HG03045 (cell line): ENCODE data around the gene ASPDH.

ENCODE experiments used
- ATAC-seq: cut with Tn5 transposase; IDR thresholded peaks from one replicate; pipeline ENCODE4 v1.9.1; 2021; ENCODE audit warnings: mild to moderate bottlenecking, moderate library complexity; ENCODE audit not compliant: unreplicated experiment

ASPDH gene

DNA sequence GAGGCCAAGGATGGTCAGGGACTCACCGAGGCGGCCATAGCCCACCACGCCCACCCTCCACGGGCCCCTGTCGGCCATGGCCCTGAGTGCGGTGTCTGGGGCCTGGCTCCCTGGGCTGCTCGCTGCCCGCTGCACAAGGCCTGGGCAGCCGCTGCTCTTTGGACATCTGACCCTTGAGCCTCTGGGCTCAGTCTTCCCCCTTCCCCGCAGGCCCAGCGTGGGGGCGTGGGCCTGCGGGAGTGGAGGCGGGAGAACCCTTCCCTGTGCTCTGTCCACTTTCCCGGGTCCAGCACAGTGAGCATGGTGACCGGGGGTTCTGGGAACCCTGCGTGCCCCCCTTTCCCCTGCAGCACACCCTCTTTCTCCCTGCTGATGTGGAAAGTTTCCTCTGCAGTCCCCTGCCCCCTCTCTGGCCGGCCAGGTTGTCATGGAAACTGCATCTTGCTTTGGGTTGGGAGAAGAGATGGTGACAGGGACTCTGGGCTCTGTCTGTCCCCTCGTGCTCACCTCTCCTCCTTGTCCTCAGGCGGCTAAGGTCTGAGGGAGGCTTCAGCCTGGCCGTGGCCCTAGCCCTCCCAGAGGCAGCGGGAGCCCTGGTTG lies at the start of gene ASPDH:
TSS of gene ASPDH (minus strand) at position 168 of the 600 bp plus-strand sequence. CDS start at position 78, 90 bp downstream.
- ATAC-seq: no peak

DNA sequence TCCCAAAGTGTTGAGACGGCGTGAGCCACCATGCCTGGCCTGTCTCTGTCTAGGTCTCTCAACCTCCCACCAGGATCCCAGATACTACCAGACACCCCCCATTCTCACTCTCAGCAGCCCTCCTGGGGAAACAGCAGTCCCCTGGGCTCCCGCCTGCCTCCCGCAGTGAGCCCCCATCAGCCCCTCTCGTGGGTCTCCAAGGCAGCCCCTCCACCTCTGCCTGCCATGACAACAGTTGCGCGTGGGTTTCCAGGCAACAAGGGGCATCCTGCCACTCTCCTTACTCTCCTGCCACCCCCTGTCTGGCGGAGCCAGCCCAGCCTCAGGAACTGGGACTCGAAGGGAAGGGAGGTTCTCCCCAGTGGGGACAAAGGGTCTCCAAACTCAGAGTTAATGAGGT lies 49.3 kb upstream of the ASPDH start:
- ATAC-seq: no peak

DNA sequence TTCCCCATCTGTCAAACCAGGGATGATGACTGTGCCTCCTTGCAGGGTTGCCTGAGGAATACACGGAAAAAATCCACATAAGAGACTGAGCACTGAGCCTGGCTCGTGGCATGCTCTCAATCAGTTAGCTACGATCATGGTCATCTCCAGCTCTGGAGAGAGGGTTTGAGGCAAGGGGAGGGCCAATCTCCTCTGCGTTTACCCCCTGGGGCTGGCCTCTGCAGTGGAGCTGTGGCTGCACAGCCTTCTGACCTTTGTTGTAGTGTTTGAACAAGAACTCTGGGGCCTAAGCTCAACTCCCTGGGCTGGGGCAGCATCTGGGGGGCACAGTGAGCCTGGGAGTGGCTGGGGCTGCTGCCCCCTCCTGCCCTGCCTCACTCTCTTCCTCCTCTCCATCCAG lies 48.6 kb upstream of the ASPDH start:
- no peak for ATAC-seq

DNA sequence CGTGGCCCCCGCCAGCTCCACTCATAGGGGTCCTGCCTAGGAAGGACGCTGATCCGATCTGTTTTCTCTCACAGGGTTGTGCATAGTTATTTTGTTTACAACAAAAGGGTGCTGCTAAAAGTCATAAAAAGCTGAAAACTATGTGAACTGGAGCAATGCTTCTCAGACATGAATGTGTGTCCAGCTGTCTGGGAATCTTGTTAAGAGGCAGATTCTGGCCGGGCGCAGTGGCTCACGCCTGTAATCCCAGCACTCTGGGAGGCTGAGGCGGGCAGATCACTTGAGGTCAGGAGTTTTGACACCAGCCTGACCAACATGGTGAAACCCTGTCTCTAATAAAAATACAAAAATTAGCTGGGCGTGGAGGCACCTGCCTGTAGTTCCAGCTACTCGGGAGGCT lies 45.9 kb upstream of the ASPDH start:
- no peak for ATAC-seq

DNA sequence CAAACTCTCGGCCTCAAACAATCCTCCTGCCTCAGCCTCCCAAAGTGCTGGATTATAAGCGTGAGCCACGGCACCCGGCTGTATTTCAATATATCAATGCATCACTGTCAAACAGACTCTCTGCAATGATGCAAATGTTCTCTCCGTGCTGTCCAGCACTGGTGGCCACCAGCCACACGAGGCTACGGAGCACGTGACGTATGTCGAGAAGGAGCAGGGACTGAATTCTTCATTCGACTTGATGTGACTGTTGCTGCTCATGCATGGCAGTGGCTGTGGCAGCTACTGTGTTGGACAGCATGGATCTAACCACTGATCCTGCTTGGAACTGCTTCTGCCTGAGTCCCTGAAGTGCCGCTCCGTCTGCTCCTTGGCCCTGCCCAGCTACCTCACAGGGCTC lies 44.7 kb upstream of the ASPDH start:
- no peak for ATAC-seq

DNA sequence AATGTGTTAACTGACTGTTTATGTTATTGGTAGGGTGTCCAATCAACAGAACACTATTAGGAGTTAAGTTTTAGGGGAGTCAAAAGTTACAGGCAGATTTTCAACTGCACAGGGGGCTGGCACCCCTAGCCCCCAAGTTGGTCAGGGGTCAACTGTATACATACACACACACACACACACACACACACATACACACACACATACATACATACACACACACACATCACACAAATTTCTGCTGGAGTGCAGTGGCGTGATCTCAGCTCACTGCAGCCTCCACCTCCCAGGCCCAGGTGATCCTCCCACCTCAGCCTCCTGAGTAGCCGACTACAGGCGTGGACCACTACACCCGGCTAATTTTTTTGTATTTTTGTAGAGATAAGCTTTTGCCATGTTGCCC lies 44.3 kb upstream of the ASPDH start:
- ATAC-seq: no peak

DNA sequence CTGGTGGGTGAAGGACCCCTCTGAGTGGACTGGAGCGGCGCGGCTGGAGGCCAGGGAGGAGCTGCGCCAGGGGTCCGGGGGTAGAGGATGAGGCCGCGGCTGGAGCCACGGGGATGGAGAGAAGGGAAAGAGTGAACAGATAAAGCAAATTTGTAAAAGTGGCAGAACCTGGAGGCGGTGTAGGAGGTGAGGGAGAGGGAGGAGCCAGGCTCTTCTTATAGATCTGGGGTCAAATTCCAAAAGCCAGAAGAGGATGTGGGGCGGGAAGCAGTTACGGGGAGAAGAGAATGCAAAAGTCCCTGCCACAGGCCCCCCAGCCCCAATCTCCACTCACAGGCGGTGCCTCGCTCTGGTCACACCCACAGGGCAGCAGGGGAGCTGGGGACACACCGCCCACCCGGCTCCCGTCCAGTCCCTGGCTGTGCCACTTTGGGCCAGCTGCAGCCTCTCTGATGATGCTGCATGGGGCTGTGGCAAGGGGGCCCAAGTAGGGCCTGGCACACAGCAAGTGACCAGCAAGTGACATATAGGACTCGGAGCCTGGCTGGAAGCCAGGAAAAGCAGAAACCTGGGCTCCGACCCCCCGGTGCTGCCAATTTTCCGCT lies 43.4 kb upstream of the ASPDH start:
- ATAC-seq: no peak

DNA sequence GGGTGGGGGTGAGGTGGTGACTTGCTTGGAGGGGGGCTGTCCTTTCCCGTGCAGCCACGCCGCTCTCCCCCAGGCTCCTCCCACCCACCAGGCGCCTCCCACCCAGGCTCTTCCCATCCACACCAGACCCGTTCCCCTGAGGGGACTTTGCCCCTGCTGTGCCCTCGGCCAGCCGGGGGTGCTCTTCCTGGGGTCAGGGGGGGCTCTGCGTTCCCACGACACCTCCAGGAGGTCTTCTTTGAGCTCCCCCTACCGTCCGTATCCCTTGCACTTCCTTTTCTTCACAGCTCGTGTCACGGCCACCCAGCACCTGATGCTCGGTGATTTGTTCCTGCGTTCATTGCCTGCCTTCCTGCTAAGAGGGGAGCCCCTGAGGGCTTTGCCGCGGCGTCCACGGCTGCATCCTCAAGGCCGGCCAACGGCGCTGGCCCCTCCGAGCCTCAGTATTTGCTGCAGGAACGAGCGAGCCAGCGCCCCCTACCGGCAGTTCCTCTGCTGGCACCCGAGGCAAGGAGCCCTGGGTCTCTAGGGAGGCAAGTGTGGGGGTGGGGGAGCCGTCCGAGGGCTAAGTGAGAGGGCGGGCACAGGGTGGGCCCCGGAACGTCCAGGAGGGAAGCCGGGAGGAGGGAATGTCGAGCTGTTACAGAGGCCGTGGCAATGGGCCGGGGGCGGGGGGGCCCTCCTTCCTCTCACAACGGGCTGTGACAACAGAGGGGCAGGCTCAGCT lies 42.7 kb upstream of the ASPDH start:
- ATAC-seq: no peak

DNA sequence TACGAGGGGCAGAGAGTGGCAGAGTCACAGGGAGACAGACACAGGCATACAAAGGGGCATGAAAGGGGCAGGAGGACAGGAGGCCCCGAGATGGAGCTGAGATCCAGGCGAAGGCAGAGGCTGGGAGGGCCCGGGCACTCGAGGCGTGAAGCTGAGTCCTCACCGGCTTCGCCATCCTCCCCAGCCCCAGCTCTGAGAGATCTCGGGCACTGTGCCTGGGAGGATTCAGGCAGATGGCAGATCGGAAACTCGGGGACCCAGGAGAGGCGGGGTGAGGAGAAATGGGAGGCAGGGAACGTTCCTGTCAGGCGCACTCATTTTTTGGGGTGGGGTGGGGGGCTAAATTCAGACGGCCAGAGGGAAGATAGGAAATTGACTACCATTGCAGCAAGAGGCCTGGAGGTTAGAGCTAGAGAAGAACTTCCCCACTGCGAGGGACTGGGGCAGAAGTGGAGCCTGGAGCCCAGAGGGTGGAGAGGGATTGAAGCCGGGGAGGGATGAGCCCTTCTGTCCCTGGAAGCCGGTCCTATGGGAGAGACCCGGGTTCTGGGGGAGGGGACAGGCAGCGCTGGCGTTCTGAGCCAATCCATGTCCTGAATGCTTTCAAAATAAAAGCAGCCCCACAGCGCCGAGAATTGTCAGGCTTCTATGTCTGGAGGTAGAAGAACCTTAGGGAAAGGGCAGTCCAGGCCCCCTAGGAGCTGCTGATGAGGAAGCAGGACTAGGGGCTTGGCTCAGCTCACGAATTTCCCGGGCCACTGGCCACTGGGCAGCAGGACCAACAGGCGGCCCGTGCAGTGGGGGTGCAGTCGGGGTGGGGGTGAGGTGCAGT lies 42.0 kb upstream of the ASPDH start:
- no peak for ATAC-seq

DNA sequence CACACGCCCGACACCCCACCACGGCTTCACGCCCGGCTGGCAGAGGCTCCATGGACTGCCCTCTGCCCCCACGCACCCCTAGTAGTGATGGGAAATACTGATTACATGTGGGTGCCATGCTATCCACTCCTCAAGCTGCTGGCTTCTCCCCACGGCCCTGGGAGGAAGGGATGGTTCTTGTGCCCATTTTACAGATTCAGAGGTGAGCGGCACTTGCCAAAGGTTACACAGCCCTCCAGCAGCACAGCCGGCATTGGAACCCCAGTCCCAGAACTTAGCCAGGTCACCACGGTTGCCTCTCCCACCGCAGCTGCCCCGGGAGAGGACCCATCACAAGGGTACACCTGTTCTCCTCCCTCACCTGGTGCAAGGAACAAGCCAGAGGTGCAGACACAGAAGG lies 41.3 kb upstream of the ASPDH start:
- ATAC-seq: no peak

DNA sequence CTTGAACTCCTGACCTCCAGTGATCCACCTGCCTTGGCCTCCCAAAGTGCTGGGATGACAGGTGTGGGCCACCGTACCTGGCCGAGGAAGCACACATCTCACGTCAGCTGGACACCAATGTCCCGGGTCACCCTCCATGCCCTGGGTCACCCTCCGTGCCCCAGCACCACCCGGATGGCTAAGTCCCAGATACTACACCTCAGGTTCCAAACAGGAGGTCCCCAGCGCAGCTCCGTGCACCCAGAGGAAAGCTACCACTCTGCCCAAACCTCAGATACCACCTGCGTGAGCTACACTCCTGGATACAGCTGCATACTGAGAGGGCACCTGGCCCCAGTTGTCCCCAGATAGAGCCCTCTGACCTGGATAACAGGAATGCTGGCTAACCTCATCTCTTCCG lies 40.5 kb upstream of the ASPDH start:
- ATAC-seq: no peak

DNA sequence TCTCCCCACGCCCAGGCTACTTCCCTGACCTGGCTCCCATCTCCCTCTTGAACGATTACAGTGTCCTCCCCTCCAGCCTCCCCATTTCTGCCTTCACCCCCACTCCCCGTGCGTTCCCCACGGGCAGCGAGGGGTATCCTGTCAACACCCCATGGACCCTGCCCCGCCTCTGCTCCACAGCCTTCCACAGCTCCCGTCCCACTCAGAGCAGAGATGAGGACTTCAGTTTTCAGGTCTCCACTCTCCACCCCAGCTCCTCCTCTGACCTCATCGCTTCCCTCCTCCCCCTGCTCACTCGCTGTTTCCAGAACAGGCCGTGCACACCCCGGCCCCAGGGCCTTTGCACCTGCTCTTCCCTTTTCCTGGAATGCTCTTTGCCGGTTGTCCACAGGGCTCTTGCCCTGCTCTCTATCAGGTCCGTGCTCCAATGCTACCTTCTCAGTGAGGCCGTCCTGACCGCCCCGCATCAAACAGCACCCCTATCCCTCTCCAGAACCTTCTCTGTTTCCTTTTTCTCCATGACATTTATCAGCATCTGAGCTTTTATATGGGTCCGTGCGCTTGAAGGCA lies 39.5 kb upstream of the ASPDH start:
- ATAC-seq: no peak

DNA sequence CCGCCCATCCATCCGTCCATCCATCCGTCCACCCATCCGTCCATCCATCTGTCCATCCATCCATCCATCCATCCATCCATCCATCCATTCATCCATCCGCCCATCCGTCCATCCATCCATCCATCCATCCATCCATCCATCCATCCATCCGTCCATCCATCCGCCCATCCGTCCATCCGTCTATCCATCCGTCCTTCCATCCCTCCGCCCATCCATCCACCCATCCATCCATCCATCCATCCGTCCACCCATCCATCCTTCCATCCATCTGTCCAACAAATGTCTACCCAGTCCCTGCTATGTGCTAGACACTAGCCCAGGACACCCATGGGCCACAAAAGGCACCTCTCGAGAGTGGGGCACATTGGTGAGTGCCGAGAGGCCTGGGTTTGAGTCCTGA lies 38.8 kb upstream of the ASPDH start:
- no peak for ATAC-seq

DNA sequence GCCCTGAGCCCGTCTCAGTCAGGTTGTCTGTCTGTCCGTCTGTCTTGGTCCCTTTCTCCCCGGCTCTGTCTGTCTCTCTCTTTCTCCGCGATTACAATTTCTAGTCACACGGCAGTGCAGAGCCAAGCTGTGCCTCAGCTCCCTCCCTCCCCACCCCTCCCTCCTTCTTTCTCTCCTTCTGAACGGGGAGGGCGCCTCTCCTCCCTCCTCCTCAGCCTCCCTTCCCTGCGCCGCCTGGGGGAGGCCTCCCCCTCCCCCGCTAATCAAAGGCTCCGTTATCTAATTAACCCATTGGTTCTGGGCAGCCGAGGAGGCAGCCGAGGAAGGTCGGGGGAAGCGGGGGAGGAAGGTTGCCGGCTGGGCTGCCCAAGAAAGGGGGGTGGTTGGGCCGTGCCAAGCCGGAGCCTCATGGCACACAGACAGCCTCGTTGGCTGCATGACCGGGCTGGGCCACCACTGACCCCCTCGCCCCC lies 38.0 kb upstream of the ASPDH start:
- ATAC-seq: no peak

DNA sequence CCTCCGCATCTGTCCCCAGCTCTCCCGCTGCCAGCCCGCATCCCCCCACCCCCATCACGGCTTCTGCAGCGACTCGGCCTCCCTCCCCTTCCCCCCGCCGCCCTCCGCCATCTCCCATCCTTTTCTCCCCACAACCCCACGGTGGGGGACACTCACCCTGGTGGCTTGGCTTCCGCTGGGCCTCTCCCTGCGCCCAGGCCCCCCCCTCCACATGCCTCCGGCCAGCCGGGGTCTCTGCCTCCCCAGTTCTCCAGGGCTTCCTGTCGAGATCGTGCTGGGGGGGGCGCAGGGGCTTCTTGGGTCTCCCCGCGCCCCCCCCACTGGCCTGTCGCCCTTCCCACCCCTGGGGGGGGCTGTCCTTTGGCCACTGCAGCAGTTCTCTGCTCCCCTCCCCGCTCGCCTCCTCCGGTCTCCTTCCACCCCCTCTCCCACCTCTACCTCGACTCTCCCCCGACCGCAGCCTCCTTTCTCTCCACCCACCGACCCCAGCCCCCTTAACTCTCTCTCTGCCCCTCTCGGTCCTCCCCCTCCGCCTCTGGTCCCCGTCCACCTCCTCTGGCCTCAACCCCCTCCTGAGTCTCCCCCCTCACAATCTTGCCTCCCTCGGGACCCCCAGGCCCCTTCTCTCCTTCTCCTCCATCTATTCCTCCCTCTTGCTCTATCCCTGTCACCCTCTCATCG lies 37.5 kb upstream of the ASPDH start:
- ATAC-seq: no peak

DNA sequence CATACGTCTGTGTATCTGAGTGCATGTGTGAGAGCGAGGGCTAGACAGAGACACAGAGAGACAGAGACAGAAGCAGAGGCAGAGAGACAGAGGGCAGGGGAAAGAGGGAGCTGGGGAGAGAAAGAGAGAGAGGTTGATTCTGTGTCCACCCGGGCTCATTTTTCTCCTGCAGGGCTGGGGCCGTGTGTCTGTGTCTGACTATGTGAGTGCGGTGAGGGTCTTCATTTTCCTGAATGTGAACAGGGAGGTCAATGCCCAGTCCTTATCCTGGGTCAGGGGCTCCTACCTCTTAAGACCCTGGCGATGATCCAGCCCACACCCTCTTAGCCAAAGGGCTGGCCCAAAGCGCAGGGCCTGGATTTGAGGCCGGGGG lies 36.9 kb upstream of the ASPDH start:
- no peak for ATAC-seq

DNA sequence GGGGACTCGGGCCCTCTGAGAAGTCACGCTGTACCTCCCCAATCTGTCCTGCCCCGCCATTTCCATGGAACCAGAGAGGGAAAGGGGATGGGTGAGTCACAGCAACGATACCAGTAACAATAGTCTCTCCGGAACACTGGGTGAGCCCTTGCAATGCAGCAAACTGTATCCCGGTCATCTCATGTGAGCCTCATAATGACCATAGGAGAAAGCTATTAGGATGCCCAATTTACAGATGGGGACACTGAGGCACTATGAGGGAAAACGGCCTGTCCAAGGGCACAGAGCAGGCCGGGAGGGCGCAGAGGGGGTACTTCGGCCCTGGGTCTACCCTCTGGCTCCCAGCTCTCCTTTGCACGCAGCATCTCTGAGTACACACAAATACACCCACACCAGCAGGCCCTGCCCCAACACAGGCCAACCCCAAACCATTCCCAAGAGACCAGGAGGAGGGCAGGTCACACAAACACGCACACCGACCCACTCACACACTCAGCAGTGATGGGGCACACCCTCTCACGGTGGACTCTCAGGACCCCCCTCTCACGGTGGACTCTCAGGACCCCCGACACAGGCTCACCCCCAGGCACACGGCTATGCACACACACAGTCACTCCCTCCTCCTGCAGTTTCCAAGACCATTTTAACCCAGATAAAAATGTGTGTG lies 36.3 kb upstream of the ASPDH start:
- ATAC-seq: no peak

DNA sequence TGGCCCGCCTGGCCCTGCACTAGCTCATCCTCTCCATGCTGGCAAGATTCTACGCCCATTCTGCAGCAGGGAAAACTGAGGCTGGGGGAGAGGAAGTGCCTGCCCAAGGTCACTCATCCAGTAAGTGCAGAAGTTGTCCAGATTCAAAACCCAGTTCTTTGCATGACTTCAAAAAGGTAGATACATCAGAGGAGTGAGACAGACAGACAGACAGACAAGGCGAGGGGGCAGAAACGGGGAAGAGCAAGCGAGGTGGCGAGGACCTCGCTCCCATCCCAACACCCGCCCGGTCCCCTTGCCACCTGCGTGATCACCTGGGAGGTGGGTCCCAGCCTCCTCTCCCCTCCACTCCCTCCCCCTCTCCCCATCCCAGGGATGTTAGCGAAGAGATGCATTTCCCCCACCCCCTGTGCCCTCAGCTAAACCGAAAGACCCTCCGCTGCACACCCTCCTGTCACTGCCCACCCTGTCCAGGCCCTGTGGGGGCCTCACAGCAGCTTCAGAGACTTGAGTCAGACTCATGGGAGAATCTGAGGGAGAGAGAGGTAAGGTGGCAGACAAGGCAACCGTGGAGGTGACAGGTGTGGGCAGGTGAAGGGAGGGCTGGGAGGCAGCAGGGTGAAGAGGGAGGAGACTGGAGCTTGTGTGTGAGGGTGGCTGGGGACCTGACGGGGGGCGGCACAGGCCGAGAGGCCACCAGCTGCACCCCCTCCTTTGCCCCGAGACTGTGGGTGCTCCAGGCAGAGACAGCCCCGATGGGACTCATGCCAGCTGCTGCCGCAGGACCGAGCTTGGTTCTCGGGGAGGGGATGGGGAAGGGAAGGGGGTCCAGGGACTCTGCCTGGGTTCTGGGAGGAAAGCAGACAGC lies 35.6 kb upstream of the ASPDH start:
- no peak for ATAC-seq
